HEK293 (cell line): ENCODE measurements around the gene CYP24A1.

ENCODE experiments used
- CTCF ChIA-PET: fragments of 350-600 bp; formaldehyde crosslinking; extraction: SDS; loops from one replicate; lab custom pipeline; 2021; ENCODE audit warnings: antibody characterized with exemption; lab: Yijun Ruan, JAX
- POLR2A ChIA-PET: fragments of 300-600 bp; formaldehyde crosslinking; extraction: SDS; loops from one replicate; lab custom pipeline; 2020; ENCODE audit warnings: antibody characterized with exemption, inconsistent platforms; lab: Yijun Ruan, JAX
- H3K27ac ChIP-seq: fragments of 200-500 bp; sonication (Bioruptor generic); 2 replicates; pipeline ENCODE4 v1.5.1; 2014; ENCODE audit warnings: low read depth, low read length, control low read depth, inconsistent platforms; ENCODE audit errors: extremely low read depth
- H3K36me3 ChIP-seq, 2 experiments: fragments of 200-500 bp in 1 of 2; sonication (Bioruptor generic) in 1 of 2; 1 replicate in 1 of 2; 2 replicates in 1 of 2; pipeline ENCODE4 v1.5.1; 2014 to 2017; ENCODE audit warnings: inconsistent platforms in 2 of 2, low read length in 2 of 2; ENCODE audit not compliant: control insufficient read depth in 2 of 2, insufficient read depth in 1 of 2
- H3K4me1 ChIP-seq: fragments of 200-500 bp; sonication (Bioruptor generic); 2 replicates; pipeline ENCODE4 v1.5.1; 2014; ENCODE audit warnings: mild to moderate bottlenecking, low read length, inconsistent platforms; ENCODE audit not compliant: control insufficient read depth, insufficient read depth
- H3K4me3 ChIP-seq: 2 replicates; pipeline ENCODE4 v1.5.1; 2011; ENCODE audit warnings: low read depth, mild to moderate bottlenecking, control low read depth, low read length, moderate library complexity
- H3K9me3 ChIP-seq: fragments of 200-500 bp; sonication (Bioruptor generic); 2 replicates; pipeline ENCODE4 v1.5.1; 2014; ENCODE audit warnings: low read depth, low read length, inconsistent platforms; ENCODE audit not compliant: control insufficient read depth, insufficient read depth
- MEIS1 ChIP-seq: sonication (generic); formaldehyde crosslinking; IDR thresholded peaks from 2 replicates; pipeline ENCODE4 v1.8.1; 2022; ENCODE audit warnings: missing genetic modification reagents, mild to moderate bottlenecking, borderline replicate concordance
- OSR2 ChIP-seq: fragments of 450-650 bp; formaldehyde crosslinking; IDR thresholded peaks from 2 replicates; pipeline ENCODE4 v1.5.1; 2016; ENCODE audit warnings: missing biosample characterization, missing genetic modification characterization
- SP7 ChIP-seq: fragments of 450-650 bp; formaldehyde crosslinking; IDR thresholded peaks from 2 replicates; pipeline ENCODE4 v1.5.1; 2016; ENCODE audit warnings: missing biosample characterization, missing genetic modification characterization
- WT1 ChIP-seq: fragments of 450-650 bp; formaldehyde crosslinking; IDR thresholded peaks from 2 replicates; pipeline ENCODE4 v1.5.1; 2016; ENCODE audit warnings: missing biosample characterization, missing genetic modification characterization
- ZFHX2 ChIP-seq: fragments of 450-650 bp; formaldehyde crosslinking; conservative IDR thresholded peaks from 2 replicates; pipeline ENCODE4 v1.5.1; 2016; ENCODE audit warnings: missing biosample characterization, missing genetic modification characterization
- ZNF274 ChIP-seq, 2 experiments: fragments of 200-500 bp in 1 of 2; fragments of 450-650 bp in 1 of 2; sonication (Bioruptor generic) in 1 of 2; formaldehyde crosslinking in 1 of 2; IDR thresholded peaks; 2 replicates each; pipeline versions ENCODE4 v1.5.1 to v1.6.1; 2014 to 2016; ENCODE audit warnings: borderline replicate concordance in 1 of 2, inconsistent platforms in 1 of 2, low read length in 1 of 2, missing biosample characterization in 1 of 2, missing genetic modification characterization in 1 of 2
- ZNF391 ChIP-seq: fragments of 450-650 bp; formaldehyde crosslinking; IDR thresholded peaks from 2 replicates; pipeline ENCODE4 v1.5.1; 2016; ENCODE audit warnings: low read depth, missing biosample characterization, missing genetic modification characterization, borderline replicate concordance
- TF ChIP-seq, protein P1 (sequence below): fragments of 450-650 bp; IDR thresholded peaks from 2 replicates; pipeline ENCODE4 v1.5.1; 2018; ENCODE audit warnings: missing biosample characterization, mild to moderate bottlenecking, missing genetic modification characterization
- TF ChIP-seq, protein P2 (sequence below): fragments of 450-650 bp; formaldehyde crosslinking; IDR thresholded peaks from 2 replicates; pipeline ENCODE4 v1.5.1; 2016; ENCODE audit warnings: missing biosample characterization, missing genetic modification characterization
- TF ChIP-seq, protein P3 (sequence below): fragments of 450-650 bp; formaldehyde crosslinking; IDR thresholded peaks from 2 replicates; pipeline ENCODE4 v1.5.1; 2016; ENCODE audit warnings: missing biosample characterization, missing genetic modification characterization
- TF ChIP-seq, protein P4 (sequence below): fragments of 450-650 bp; formaldehyde crosslinking; IDR thresholded peaks from 2 replicates; pipeline ENCODE4 v1.5.1; 2017; ENCODE audit warnings: missing biosample characterization, missing genetic modification characterization
- TF ChIP-seq, protein P5 (sequence below): fragments of 450-650 bp; formaldehyde crosslinking; IDR thresholded peaks from 2 replicates; pipeline ENCODE4 v1.5.1; 2016; ENCODE audit warnings: missing biosample characterization, missing genetic modification characterization, borderline replicate concordance

Gene CYP24A1

DNA sequence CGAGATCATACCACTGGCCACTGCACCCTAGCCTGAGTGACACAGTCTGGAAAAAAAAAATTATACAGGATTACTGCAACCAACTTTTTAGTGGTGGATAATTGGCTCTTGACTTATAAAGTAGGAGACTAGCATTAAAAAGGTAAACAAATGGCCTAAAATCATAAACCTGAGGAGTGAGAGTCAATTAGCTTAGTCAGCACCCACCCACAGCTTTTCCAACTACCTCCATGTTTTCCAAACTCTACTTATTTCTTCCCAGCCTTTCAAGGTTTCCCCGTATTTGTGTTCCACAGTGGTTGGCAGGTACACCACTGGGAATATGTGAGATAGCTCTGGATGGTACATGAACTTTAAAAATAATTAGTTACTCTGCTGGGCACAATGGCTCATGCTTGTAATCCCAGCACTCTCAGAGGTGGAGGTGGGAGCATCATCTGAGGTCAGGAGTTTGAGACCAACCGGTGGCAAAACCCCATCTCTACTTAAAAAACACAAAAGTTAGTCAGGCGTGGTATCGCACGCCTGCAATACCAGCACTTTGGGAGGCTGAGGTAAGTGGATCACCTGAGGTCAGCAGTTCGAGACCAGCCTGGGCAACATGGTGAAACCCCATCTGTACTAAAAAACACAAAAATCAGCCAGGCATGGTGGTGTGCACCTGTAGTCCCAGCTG is 6.7 kb downstream of the CYP24A1 start:
- Histone ChIP-seq H3K4me3 (no peak overlapping the region), H3K9me3 (no peaks in the 10 kb centered on the region), H3K4me1 (peaks cover 17% of the 10 kb centered on the region), H3K36me3 (no peaks in the 10 kb centered on the region), H3K27ac (no peak overlapping the region)
- CTCF ChIA-PET: interaction anchor here (0.9 to 1.8 kb wide), 3 partner anchors 32 to 64 kb away, joined by 3 to 7 read pairs (median 5); no protein-coding TSS in a partner anchor
- POLR2A ChIA-PET: no interaction called here
- TF ChIP-seq SP7 (tag by site-specific recombination): peak; percentile 35; the same call in 1 of the 2 replicates
- TF ChIP-seq, protein P1, sequence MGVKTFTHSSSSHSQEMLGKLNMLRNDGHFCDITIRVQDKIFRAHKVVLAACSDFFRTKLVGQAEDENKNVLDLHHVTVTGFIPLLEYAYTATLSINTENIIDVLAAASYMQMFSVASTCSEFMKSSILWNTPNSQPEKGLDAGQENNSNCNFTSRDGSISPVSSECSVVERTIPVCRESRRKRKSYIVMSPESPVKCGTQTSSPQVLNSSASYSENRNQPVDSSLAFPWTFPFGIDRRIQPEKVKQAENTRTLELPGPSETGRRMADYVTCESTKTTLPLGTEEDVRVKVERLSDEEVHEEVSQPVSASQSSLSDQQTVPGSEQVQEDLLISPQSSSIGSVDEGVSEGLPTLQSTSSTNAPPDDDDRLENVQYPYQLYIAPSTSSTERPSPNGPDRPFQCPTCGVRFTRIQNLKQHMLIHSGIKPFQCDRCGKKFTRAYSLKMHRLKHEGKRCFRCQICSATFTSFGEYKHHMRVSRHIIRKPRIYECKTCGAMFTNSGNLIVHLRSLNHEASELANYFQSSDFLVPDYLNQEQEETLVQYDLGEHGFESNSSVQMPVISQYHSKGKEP: 0 out of 2 replicates have a peak, but pooled peaks have one; percentile 14
- peak; percentile 62 for TF ChIP-seq ZFHX2 (tag by site-specific recombination)
- peak; percentile 84 for TF ChIP-seq OSR2 (tag by site-specific recombination)
- TF ChIP-seq, protein P2, sequence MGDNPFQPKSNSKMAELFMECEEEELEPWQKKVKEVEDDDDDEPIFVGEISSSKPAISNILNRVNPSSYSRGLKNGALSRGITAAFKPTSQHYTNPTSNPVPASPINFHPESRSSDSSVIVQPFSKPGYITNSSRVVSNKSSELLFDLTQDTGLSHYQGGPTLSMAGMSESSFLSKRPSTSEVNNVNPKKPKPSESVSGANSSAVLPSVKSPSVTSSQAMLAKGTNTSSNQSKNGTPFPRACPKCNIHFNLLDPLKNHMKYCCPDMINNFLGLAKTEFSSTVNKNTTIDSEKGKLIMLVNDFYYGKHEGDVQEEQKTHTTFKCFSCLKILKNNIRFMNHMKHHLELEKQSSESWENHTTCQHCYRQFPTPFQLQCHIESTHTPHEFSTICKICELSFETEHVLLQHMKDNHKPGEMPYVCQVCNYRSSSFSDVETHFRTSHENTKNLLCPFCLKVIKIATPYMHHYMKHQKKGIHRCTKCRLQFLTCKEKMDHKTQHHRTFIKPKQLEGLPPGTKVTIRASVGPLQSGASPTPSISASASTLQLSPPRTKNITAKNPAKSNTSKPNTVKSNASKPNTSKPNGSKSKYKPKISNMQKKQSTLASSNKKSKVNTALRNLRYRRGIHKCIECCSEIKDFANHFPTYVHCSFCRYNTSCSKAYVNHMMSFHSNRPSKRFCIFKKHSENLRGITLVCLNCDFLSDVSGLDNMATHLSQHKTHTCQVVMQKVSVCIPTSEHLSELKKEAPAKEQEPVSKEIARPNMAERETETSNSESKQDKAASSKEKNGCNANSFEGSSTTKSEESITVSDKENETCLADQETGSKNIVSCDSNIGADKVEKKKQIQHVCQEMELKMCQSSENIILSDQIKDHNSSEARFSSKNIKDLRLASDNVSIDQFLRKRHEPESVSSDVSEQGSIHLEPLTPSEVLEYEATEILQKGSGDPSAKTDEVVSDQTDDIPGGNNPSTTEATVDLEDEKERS (tag by site-specific recombination): no peak
- TF ChIP-seq, protein P3, sequence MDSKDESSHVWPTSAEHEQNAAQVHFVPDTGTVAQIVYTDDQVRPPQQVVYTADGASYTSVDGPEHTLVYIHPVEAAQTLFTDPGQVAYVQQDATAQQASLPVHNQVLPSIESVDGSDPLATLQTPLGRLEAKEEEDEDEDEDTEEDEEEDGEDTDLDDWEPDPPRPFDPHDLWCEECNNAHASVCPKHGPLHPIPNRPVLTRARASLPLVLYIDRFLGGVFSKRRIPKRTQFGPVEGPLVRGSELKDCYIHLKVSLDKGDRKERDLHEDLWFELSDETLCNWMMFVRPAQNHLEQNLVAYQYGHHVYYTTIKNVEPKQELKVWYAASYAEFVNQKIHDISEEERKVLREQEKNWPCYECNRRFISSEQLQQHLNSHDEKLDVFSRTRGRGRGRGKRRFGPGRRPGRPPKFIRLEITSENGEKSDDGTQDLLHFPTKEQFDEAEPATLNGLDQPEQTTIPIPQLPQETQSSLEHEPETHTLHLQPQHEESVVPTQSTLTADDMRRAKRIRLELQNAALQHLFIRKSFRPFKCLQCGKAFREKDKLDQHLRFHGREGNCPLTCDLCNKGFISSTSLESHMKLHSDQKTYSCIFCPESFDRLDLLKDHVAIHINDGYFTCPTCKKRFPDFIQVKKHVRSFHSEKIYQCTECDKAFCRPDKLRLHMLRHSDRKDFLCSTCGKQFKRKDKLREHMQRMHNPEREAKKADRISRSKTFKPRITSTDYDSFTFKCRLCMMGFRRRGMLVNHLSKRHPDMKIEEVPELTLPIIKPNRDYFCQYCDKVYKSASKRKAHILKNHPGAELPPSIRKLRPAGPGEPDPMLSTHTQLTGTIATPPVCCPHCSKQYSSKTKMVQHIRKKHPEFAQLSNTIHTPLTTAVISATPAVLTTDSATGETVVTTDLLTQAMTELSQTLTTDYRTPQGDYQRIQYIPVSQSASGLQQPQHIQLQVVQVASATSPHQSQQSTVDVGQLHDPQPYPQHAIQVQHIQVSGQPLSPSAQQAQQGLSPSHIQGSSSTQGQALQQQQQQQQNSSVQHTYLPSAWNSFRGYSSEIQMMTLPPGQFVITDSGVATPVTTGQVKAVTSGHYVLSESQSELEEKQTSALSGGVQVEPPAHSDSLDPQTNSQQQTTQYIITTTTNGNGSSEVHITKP (tag by site-specific recombination): no peak; the same call in 1 of the 2 replicates
- TF ChIP-seq, protein P4, sequence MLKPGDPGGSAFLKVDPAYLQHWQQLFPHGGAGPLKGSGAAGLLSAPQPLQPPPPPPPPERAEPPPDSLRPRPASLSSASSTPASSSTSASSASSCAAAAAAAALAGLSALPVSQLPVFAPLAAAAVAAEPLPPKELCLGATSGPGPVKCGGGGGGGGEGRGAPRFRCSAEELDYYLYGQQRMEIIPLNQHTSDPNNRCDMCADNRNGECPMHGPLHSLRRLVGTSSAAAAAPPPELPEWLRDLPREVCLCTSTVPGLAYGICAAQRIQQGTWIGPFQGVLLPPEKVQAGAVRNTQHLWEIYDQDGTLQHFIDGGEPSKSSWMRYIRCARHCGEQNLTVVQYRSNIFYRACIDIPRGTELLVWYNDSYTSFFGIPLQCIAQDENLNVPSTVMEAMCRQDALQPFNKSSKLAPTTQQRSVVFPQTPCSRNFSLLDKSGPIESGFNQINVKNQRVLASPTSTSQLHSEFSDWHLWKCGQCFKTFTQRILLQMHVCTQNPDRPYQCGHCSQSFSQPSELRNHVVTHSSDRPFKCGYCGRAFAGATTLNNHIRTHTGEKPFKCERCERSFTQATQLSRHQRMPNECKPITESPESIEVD (tag by site-specific recombination): peak; percentile 58
- TF ChIP-seq ZNF391 (tag by site-specific recombination): no peak
- TF ChIP-seq MEIS1 (CRISPR knock-in tag): no peak
- peak; percentile 55 for TF ChIP-seq WT1
- TF ChIP-seq, protein P5, sequence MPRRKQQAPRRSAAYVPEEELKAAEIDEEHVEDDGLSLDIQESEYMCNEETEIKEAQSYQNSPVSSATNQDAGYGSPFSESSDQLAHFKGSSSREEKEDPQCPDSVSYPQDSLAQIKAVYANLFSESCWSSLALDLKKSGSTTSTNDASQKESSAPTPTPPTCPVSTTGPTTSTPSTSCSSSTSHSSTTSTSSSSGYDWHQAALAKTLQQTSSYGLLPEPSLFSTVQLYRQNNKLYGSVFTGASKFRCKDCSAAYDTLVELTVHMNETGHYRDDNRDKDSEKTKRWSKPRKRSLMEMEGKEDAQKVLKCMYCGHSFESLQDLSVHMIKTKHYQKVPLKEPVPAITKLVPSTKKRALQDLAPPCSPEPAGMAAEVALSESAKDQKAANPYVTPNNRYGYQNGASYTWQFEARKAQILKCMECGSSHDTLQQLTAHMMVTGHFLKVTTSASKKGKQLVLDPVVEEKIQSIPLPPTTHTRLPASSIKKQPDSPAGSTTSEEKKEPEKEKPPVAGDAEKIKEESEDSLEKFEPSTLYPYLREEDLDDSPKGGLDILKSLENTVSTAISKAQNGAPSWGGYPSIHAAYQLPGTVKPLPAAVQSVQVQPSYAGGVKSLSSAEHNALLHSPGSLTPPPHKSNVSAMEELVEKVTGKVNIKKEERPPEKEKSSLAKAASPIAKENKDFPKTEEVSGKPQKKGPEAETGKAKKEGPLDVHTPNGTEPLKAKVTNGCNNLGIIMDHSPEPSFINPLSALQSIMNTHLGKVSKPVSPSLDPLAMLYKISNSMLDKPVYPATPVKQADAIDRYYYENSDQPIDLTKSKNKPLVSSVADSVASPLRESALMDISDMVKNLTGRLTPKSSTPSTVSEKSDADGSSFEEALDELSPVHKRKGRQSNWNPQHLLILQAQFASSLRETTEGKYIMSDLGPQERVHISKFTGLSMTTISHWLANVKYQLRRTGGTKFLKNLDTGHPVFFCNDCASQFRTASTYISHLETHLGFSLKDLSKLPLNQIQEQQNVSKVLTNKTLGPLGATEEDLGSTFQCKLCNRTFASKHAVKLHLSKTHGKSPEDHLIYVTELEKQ (tag by site-specific recombination): no peak
- no peak for TF ChIP-seq ZNF274 (IDR thresholded peaks at IDR 0.05; ENCODE audit: low read length)
- no peak for TF ChIP-seq ZNF274 (tag by site-specific recombination; IDR thresholded peaks at IDR 0.05; ENCODE audit: borderline replicate concordance)
